ENCODE results near the gene GRID2. TPM values are rescaled to one million over a fixed set of nuclear protein-coding genes. Genes with fewer than 3 reads are reported as not detected.

Gene GRID2
- polyA plus RNA-seq, 1 donor from 2014 or later = 14.9 TPM

GRCh38 chr4:93370256-93370655 is 1066.5 kb downstream of the GRID2 start:
- no peaks in the 10 kb centered on the region for H3K79me2 ChIP-seq (replicated peaks; ENCODE audit: insufficient read depth, low read length)
- TF ChIP-seq POLR2AphosphoS5 (IDR thresholded peaks at IDR 0.05) = no peak
- TF ChIP-seq SMC3 (conservative IDR thresholded peaks at IDR 0.05; ENCODE audit: poor library complexity) = no peak
- no peak for TF ChIP-seq EP300 (conservative IDR thresholded peaks at IDR 0.05; ENCODE audit: poor library complexity, severe bottlenecking)
- no peak for TF ChIP-seq MXI1 (conservative IDR thresholded peaks at IDR 0.05; ENCODE audit: poor library complexity, severe bottlenecking)
- TF ChIP-seq TAF1 (IDR thresholded peaks at IDR 0.05; ENCODE audit: low read depth) = no peak
- TF ChIP-seq CTCF (IDR thresholded peaks at IDR 0.05; ENCODE audit: poor library complexity, severe bottlenecking) = no peak
- no peak for TF ChIP-seq REST (IDR thresholded peaks at IDR 0.05; ENCODE audit: borderline replicate concordance)
- no peak for TF ChIP-seq RAD21 (conservative IDR thresholded peaks at IDR 0.05)
- TF ChIP-seq EZH2 (IDR thresholded peaks at IDR 0.05; ENCODE audit: borderline replicate concordance, insufficient read depth, low read length, poor library complexity, severe bottlenecking) = no peak
- H2AFZ ChIP-seq (ENCODE audit: low read depth, low read length) = no peak overlapping the region
- H3K4me2 ChIP-seq (ENCODE audit: low read length) = no peak overlapping the region
- H3K9me2 ChIP-seq (ENCODE audit: insufficient read depth, low read length) = no peaks in the 10 kb centered on the region
- no peaks in the 10 kb centered on the region for H4K20me1 ChIP-seq (ENCODE audit: insufficient read depth)
- H3K9me3 ChIP-seq (ENCODE audit: low read length) = no peaks in the 10 kb centered on the region
- H3F3A ChIP-seq (ENCODE audit: insufficient read depth, low read length, poor library complexity, severe bottlenecking) = no peaks in the 10 kb centered on the region
- no peak overlapping the region for H3K9ac ChIP-seq (ENCODE audit: low read length)
- H3K27me3 ChIP-seq (ENCODE audit: insufficient read depth, low read depth, low read length) = no peaks in the 10 kb centered on the region
- H3K27ac ChIP-seq (ENCODE audit: low read length) = no peak overlapping the region
- H3K4me3 ChIP-seq (ENCODE audit: low read length) = no peak overlapping the region
- no peaks in the 10 kb centered on the region for H3K36me3 ChIP-seq (ENCODE audit: insufficient read depth, low read length)

GRCh38 chr4:93373893-93374860 is 1070.4 kb downstream of the GRID2 start:
- H3K9me3 ChIP-seq (ENCODE audit: low read length) = no peaks in the 10 kb centered on the region
- H3K9me2 ChIP-seq (ENCODE audit: insufficient read depth, low read length) = no peaks in the 10 kb centered on the region
- no peak overlapping the region for H3K9ac ChIP-seq (ENCODE audit: low read length)
- H3K4me3 ChIP-seq (ENCODE audit: low read length) = no peak overlapping the region
- H3K36me3 ChIP-seq (ENCODE audit: insufficient read depth, low read length) = no peaks in the 10 kb centered on the region
- H4K20me1 ChIP-seq (ENCODE audit: insufficient read depth) = no peaks in the 10 kb centered on the region
- H2AFZ ChIP-seq (ENCODE audit: low read depth, low read length) = no peak overlapping the region
- no peaks in the 10 kb centered on the region for H3K27me3 ChIP-seq (ENCODE audit: insufficient read depth, low read depth, low read length)
- no peaks in the 10 kb centered on the region for H3K79me2 ChIP-seq (replicated peaks; ENCODE audit: insufficient read depth, low read length)
- TF ChIP-seq POLR2AphosphoS5 (IDR thresholded peaks at IDR 0.05) (peak; percentile 96), RAD21 (conservative IDR thresholded peaks at IDR 0.05) (no peak), MXI1 (conservative IDR thresholded peaks at IDR 0.05; ENCODE audit: poor library complexity, severe bottlenecking) (no peak), EZH2 (IDR thresholded peaks at IDR 0.05; ENCODE audit: borderline replicate concordance, insufficient read depth, low read length, poor library complexity, severe bottlenecking) (no peak), EP300 (conservative IDR thresholded peaks at IDR 0.05; ENCODE audit: poor library complexity, severe bottlenecking) (peak; percentile 98), CTCF (IDR thresholded peaks at IDR 0.05; ENCODE audit: poor library complexity, severe bottlenecking) (no peak), TAF1 (IDR thresholded peaks at IDR 0.05; ENCODE audit: low read depth) (no peak), REST (IDR thresholded peaks at IDR 0.05; ENCODE audit: borderline replicate concordance) (peak; percentile 77), SMC3 (conservative IDR thresholded peaks at IDR 0.05; ENCODE audit: poor library complexity) (peak; percentile 16)
- no peaks in the 10 kb centered on the region for H3F3A ChIP-seq (ENCODE audit: insufficient read depth, low read length, poor library complexity, severe bottlenecking)
- H3K27ac ChIP-seq (ENCODE audit: low read length) = no peak overlapping the region
- peak overlapping the region; percentile 10 for H3K4me2 ChIP-seq (ENCODE audit: low read length)

Measured in neural cell (in vitro differentiated cells).